ENCODE measurements around the gene PCCB. TPM values are rescaled to one million over a fixed set of nuclear protein-coding genes. Genes with fewer than 3 reads are reported as not detected.

The PCCB gene
- total RNA-seq, 1 donor from 2014 or later = 28.1 TPM

DNA sequence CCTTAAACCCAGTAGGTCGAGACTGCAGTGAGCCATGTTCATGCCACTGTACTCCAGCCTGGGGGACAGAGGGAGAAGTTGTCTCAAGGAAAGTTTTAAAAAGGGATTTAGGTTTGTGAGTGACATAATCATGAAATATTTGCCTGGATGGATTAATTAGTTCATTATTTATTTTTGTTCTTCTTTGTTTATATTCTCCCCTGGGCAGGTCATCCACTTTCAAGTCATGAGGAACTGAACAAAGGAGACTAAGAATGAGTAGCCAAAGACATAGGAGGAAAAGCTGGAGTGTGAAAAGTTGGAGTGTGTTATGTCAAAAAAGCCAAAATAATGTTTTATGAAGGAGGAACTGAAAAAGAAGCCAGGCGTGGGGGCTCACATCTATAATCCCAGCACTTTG is 17.7 kb upstream of the PCCB start:
- TF ChIP-seq, protein P1, sequence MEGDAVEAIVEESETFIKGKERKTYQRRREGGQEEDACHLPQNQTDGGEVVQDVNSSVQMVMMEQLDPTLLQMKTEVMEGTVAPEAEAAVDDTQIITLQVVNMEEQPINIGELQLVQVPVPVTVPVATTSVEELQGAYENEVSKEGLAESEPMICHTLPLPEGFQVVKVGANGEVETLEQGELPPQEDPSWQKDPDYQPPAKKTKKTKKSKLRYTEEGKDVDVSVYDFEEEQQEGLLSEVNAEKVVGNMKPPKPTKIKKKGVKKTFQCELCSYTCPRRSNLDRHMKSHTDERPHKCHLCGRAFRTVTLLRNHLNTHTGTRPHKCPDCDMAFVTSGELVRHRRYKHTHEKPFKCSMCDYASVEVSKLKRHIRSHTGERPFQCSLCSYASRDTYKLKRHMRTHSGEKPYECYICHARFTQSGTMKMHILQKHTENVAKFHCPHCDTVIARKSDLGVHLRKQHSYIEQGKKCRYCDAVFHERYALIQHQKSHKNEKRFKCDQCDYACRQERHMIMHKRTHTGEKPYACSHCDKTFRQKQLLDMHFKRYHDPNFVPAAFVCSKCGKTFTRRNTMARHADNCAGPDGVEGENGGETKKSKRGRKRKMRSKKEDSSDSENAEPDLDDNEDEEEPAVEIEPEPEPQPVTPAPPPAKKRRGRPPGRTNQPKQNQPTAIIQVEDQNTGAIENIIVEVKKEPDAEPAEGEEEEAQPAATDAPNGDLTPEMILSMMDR (IDR thresholded peaks at IDR 0.05; ENCODE audit: partially characterized antibody, unreplicated experiment) = no peak
- Mint-ChIP-seq H3K9me3 (ENCODE audit: unreplicated experiment) (peaks cover 2% of the 10 kb centered on the region), H3K36me3 (ENCODE audit: unreplicated experiment) (no peaks in the 10 kb centered on the region), H3K4me3 (ENCODE audit: unreplicated experiment) (no peak overlapping the region), H3K4me1 (ENCODE audit: low read depth, unreplicated experiment) (no peaks in the 10 kb centered on the region), H3K27me3 (ENCODE audit: unreplicated experiment) (no peaks in the 10 kb centered on the region), H3K27ac (ENCODE audit: unreplicated experiment) (no peak overlapping the region)
- no peak for DNase-seq

- peaks cover 3% of the 10 kb centered on the region for H3K9me3 Mint-ChIP-seq (ENCODE audit: unreplicated experiment)
- H3K4me3 Mint-ChIP-seq (ENCODE audit: unreplicated experiment) = no peak overlapping the region
- no peaks in the 10 kb centered on the region for H3K36me3 Mint-ChIP-seq (ENCODE audit: unreplicated experiment)
- no peak for DNase-seq
- H3K4me1 Mint-ChIP-seq (ENCODE audit: low read depth, unreplicated experiment) = no peaks in the 10 kb centered on the region
- no peaks in the 10 kb centered on the region for H3K27me3 Mint-ChIP-seq (ENCODE audit: unreplicated experiment)
- TF ChIP-seq, protein P1 (IDR thresholded peaks at IDR 0.05; ENCODE audit: partially characterized antibody, unreplicated experiment) = no peak
- H3K27ac Mint-ChIP-seq (ENCODE audit: unreplicated experiment) = no peak overlapping the region
These were observed 14.6 kb upstream of the PCCB start for GRCh38 chr3:136235545-136235944.

- DNase-seq = no peak
- TF ChIP-seq, protein P1 (IDR thresholded peaks at IDR 0.05; ENCODE audit: partially characterized antibody, unreplicated experiment) = no peak
- Mint-ChIP-seq H3K4me1 (ENCODE audit: low read depth, unreplicated experiment) (no peaks in the 10 kb centered on the region), H3K27me3 (ENCODE audit: unreplicated experiment) (no peaks in the 10 kb centered on the region), H3K27ac (ENCODE audit: unreplicated experiment) (no peak overlapping the region), H3K36me3 (ENCODE audit: unreplicated experiment) (no peaks in the 10 kb centered on the region), H3K4me3 (ENCODE audit: unreplicated experiment) (no peak overlapping the region), H3K9me3 (ENCODE audit: unreplicated experiment) (peaks cover 3% of the 10 kb centered on the region)
These were observed 14.0 kb upstream of the PCCB start for GRCh38 chr3:136236109-136236508.

DNA sequence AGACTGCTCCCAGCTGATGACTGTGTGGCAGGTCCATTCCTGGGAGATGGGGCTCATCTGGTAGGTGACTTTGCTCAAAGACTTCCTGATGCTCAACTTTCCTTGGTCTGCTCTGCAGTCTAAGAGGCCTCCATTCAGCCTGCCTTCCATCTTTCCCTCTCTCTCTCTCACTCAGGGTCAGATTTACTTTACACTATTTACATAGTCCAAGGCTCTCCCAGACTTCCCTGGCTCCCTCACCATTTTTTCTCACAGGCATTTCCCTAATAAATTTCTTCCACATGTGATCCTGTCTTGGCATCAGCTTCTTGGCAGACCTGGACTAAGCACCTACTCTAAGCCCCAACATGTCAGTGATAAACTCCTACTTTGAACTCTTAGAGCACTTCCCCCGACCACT is 13.0 kb upstream of the PCCB start:
- Mint-ChIP-seq H3K4me3 (ENCODE audit: unreplicated experiment) (no peak overlapping the region), H3K27me3 (ENCODE audit: unreplicated experiment) (no peaks in the 10 kb centered on the region), H3K4me1 (ENCODE audit: low read depth, unreplicated experiment) (no peaks in the 10 kb centered on the region), H3K36me3 (ENCODE audit: unreplicated experiment) (no peaks in the 10 kb centered on the region), H3K27ac (ENCODE audit: unreplicated experiment) (no peak overlapping the region), H3K9me3 (ENCODE audit: unreplicated experiment) (peaks cover 3% of the 10 kb centered on the region)
- TF ChIP-seq, protein P1 (IDR thresholded peaks at IDR 0.05; ENCODE audit: partially characterized antibody, unreplicated experiment) = no peak
- DNase-seq = no peak

- H3K9me3 Mint-ChIP-seq (ENCODE audit: unreplicated experiment) = peaks cover 3% of the 10 kb centered on the region
- peaks cover 2% of the 10 kb centered on the region for H3K36me3 Mint-ChIP-seq (ENCODE audit: unreplicated experiment)
- no peak overlapping the region for H3K27ac Mint-ChIP-seq (ENCODE audit: unreplicated experiment)
- H3K4me1 Mint-ChIP-seq (ENCODE audit: low read depth, unreplicated experiment) = no peaks in the 10 kb centered on the region
- H3K27me3 Mint-ChIP-seq (ENCODE audit: unreplicated experiment) = no peaks in the 10 kb centered on the region
- TF ChIP-seq, protein P1 (IDR thresholded peaks at IDR 0.05; ENCODE audit: partially characterized antibody, unreplicated experiment) = no peak
- H3K4me3 Mint-ChIP-seq (ENCODE audit: unreplicated experiment) = no peak overlapping the region
- DNase-seq = no peak
These were observed 12.0 kb upstream of the PCCB start for GRCh38 chr3:136237961-136238649.

Data from glutamatergic neuron (in vitro differentiated cells).